HL-60 (cell line): Measurements from ENCODE around the gene SREBF1.

Experiments
- DNase-seq, 2 experiments: peaks; one replicate each; pipeline ENCODE4 v3.0.0-alpha.2; 2010 to 2020; ENCODE audit warnings: low read depth in 1 of 2, low spot score in 1 of 2
- H3K27ac ChIP-seq: fragments of 250-450 bp; sonication (Bioruptor Pico); replicated peaks from 2 replicates; pipeline ENCODE4 v1.5.1; 2020; ENCODE audit warnings: mild to moderate bottlenecking, moderate library complexity
- H3K27me3 ChIP-seq: fragments of 250-450 bp; sonication (Bioruptor Pico); 2 replicates; pipeline ENCODE4 v1.5.1; 2021; ENCODE audit warnings: mild to moderate bottlenecking, moderate library complexity; ENCODE audit not compliant: insufficient read depth, poor library complexity, severe bottlenecking
- H3K4me3 ChIP-seq: replicated peaks from 2 replicates; pipeline ENCODE4 v1.5.1; 2011; ENCODE audit warnings: mild to moderate bottlenecking, control low read depth, low read length; ENCODE audit not compliant: insufficient read depth
- CTCF ChIP-seq: IDR thresholded peaks from one replicate; pipeline ENCODE4 v1.5.1; 2011; ENCODE audit warnings: low read length, control low read depth, inconsistent platforms; ENCODE audit not compliant: insufficient read depth
- GABPA ChIP-seq: IDR thresholded peaks from 2 replicates; pipeline ENCODE4 v1.6.1; 2012; ENCODE audit warnings: low read depth
- POLR2AphosphoS5 ChIP-seq: IDR thresholded peaks from 2 replicates; pipeline ENCODE4 v1.6.1; 2012; ENCODE audit warnings: low read depth
- SPI1 ChIP-seq: IDR thresholded peaks from 2 replicates; pipeline ENCODE4 v1.6.1; 2012; ENCODE audit warnings: low read depth, mild to moderate bottlenecking, borderline replicate concordance
- TF ChIP-seq, protein P1 (sequence below): IDR thresholded peaks from 2 replicates; pipeline ENCODE4 v1.6.1; 2012; ENCODE audit warnings: low read depth; ENCODE audit not compliant: insufficient replicate concordance

Gene SREBF1

DNA sequence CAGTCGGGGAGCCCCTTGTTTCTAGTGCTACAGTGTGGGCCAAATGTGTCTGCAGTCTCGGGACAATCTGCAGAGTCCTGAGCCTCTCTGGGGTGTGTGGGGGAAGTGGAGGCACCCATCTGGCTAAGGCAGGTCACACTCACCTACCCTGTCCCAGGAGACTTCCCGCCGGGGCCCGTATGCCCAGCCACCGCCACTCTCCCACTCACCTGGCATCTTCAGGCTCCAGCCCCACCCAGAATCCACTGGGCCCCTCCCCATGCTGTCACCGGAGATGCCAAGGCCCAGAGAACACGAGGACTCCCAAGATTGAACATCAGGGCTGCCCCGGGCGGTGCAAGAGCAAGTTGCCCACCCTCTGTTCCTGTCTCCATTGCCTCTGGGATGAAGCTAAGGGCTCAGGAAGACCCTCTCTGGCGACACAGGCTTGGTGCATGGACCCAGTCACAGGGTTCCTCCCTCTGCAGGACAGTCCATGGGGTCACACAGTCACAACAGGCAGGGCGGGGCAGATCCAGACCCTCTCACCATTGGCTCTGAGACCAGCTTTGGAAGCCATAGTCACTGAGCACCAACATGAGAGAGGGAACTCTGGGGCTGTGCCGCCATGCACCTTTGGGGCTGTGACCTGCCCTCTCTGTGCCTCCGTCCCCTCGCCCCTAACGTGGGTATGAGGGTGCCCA is 38.1 kb downstream of the SREBF1 start:
- TF ChIP-seq CTCF = no peak
- TF ChIP-seq, protein P1, sequence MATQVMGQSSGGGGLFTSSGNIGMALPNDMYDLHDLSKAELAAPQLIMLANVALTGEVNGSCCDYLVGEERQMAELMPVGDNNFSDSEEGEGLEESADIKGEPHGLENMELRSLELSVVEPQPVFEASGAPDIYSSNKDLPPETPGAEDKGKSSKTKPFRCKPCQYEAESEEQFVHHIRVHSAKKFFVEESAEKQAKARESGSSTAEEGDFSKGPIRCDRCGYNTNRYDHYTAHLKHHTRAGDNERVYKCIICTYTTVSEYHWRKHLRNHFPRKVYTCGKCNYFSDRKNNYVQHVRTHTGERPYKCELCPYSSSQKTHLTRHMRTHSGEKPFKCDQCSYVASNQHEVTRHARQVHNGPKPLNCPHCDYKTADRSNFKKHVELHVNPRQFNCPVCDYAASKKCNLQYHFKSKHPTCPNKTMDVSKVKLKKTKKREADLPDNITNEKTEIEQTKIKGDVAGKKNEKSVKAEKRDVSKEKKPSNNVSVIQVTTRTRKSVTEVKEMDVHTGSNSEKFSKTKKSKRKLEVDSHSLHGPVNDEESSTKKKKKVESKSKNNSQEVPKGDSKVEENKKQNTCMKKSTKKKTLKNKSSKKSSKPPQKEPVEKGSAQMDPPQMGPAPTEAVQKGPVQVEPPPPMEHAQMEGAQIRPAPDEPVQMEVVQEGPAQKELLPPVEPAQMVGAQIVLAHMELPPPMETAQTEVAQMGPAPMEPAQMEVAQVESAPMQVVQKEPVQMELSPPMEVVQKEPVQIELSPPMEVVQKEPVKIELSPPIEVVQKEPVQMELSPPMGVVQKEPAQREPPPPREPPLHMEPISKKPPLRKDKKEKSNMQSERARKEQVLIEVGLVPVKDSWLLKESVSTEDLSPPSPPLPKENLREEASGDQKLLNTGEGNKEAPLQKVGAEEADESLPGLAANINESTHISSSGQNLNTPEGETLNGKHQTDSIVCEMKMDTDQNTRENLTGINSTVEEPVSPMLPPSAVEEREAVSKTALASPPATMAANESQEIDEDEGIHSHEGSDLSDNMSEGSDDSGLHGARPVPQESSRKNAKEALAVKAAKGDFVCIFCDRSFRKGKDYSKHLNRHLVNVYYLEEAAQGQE = no peak
- TF ChIP-seq GABPA = no peak
- H3K27me3 ChIP-seq = no peaks in the 10 kb centered on the region
- no peak overlapping the region for H3K27ac ChIP-seq
- DNase-seq = no peak
- H3K4me3 ChIP-seq = no peak overlapping the region

DNA sequence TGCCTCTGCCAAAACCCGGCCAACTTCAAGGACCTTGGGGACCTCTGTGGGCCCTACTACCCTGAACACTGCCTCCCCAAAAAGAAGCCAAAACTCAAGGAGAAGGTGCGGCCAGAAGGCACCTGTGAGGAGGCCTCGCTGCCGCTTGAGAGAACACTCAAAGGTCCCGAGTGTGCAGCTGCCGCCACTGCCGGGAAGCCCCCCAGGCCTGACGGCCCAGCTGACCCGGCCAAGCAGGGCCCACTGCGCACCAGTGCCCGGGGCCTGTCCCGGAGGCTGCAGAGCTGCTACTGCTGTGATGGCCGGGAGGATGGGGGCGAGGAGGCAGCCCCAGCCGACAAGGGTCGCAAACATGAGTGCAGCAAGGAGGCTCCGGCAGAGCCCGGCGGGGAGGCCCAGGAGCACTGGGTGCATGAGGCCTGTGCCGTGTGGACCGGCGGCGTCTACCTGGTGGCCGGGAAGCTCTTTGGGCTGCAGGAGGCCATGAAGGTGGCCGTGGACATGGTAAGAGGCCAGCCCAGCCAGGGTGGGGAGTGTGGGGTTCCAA is 38.7 kb downstream of the SREBF1 start:
- TF ChIP-seq, protein P1 = no peak
- TF ChIP-seq POLR2AphosphoS5 (no peak), CTCF (no peak), SPI1 (no peak), GABPA (no peak)
- Histone ChIP-seq H3K4me3 (no peak overlapping the region), H3K27me3 (no peaks in the 10 kb centered on the region), H3K27ac (no peak overlapping the region)
- DNase-seq = no peak

DNA sequence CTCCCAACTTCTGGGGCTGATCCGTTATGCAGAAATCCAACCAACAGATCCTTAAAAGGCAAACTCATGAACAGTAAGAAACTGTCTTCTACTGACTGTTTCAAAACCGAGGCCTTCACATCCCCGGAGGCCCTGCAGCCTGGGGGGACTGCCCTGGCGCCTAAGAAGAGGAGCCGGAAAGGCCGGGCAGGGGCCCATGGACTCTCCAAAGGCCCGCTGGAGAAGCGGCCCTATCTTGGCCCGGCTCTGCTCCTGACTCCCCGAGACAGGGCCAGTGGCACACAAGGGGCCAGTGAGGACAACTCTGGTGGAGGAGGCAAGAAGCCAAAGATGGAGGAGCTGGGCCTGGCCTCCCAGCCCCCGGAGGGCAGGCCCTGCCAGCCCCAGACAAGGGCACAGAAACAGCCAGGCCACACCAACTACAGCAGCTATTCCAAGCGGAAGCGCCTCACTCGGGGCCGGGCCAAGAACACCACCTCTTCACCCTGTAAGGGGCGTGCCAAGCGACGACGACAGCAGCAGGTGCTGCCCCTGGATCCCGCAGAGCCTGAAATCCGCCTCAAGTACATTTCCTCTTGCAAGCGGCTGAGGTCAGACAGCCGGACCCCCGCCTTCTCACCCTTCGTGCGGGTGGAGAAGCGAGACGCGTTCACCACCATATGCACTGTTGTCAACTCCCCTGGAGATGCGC is 39.5 kb downstream of the SREBF1 start:
- no peaks in the 10 kb centered on the region for H3K27me3 ChIP-seq
- DNase-seq = no peak
- H3K4me3 ChIP-seq = no peak overlapping the region
- H3K27ac ChIP-seq = no peak overlapping the region
- TF ChIP-seq SPI1 = no peak
- no peak for TF ChIP-seq GABPA
- no peak for TF ChIP-seq POLR2AphosphoS5
- TF ChIP-seq, protein P1 = no peak
- no peak for TF ChIP-seq CTCF
